ENCODE measurements around the gene RND1.
A peak's percentile ranks its signal among the peaks of the same experiment; 100 is the strongest.
"Not testable (repeated sequence)": the region's sequence is repeated elsewhere in the genome, so short reads cannot be mapped to it uniquely, and the experiment has no call there.

Gene RND1

GRCh38 chr12:48865281-48866051 is at the start of gene RND1:
RND1 (minus strand) TSS chr12:48865870; CDS start chr12:48865767, 103 bp downstream.
- H3K9ac ChIP-seq (ENCODE audit: low read depth in 1 of 2, low read length in 2 of 2): peak within 1 kb of the TSS; percentile 56 to 67
- H3K27ac ChIP-seq (ENCODE audit: low read depth in 2 of 2, low read length in 2 of 2): peak within 1 kb of the TSS; percentile 48 to 62
- H3K4me3 ChIP-seq (ENCODE audit: low read length in 2 of 2): peak within 1 kb of the TSS; percentile 73 to 82

GRCh38 chr12:48910196-48910595 is 44.5 kb upstream of the RND1 start:
- H3K27ac ChIP-seq (ENCODE audit: low read depth in 2 of 2, low read length in 2 of 2): no peak overlapping the region
- no peak overlapping the region for H3K9ac ChIP-seq (ENCODE audit: low read depth in 1 of 2, low read length in 2 of 2)
- no peaks in the 10 kb centered on the region for H3K4me1 ChIP-seq (ENCODE audit: control insufficient read depth in 2 of 2, insufficient read depth in 2 of 2, low read length in 2 of 2)

More at GRCh38 chr12:48865281-48866051, at the start of gene RND1:
- Histone ChIP-seq H3K4me1 (ENCODE audit: control insufficient read depth in 2 of 2, insufficient read depth in 2 of 2, low read length in 2 of 2) (peaks cover 12 to 14% of the 10 kb centered on the region in 2 donors), H3K27me3 (ENCODE audit: control insufficient read depth in 2 of 2, insufficient read depth in 2 of 2, low read length in 2 of 2) (peaks cover 0 to 4% of the 10 kb centered on the region in 2 donors), H3K9me3 (ENCODE audit: control insufficient read depth in 2 of 2, low read length in 2 of 2) (no peaks in the 10 kb centered on the region), H3K36me3 (ENCODE audit: control insufficient read depth in 2 of 2, insufficient read depth in 2 of 2, low read length in 2 of 2) (peaks cover 0 to 3% of the 10 kb centered on the region in 2 donors)

GRCh38 chr12:48909698-48910097 is 44.0 kb upstream of the RND1 start:
- not testable (repeated sequence) for H3K4me3 ChIP-seq (ENCODE audit: low read length in 2 of 2); H3K27me3 ChIP-seq (ENCODE audit: control insufficient read depth in 2 of 2, insufficient read depth in 2 of 2, low read length in 2 of 2); H3K9ac ChIP-seq (ENCODE audit: low read depth in 1 of 2, low read length in 2 of 2); H3K27ac ChIP-seq (ENCODE audit: low read depth in 2 of 2, low read length in 2 of 2); H3K9me3 ChIP-seq (ENCODE audit: control insufficient read depth in 2 of 2, low read length in 2 of 2); H3K4me1 ChIP-seq (ENCODE audit: control insufficient read depth in 2 of 2, insufficient read depth in 2 of 2, low read length in 2 of 2); H3K36me3 ChIP-seq (ENCODE audit: control insufficient read depth in 2 of 2, insufficient read depth in 2 of 2, low read length in 2 of 2)

More at GRCh38 chr12:48910196-48910595, 44.5 kb upstream of the RND1 start:
- Histone ChIP-seq H3K9me3 (ENCODE audit: control insufficient read depth in 2 of 2, low read length in 2 of 2) (no peaks in the 10 kb centered on the region), H3K27me3 (ENCODE audit: control insufficient read depth in 2 of 2, insufficient read depth in 2 of 2, low read length in 2 of 2) (no peaks in the 10 kb centered on the region), H3K4me3 (ENCODE audit: low read length in 2 of 2) (no peak overlapping the region), H3K36me3 (ENCODE audit: control insufficient read depth in 2 of 2, insufficient read depth in 2 of 2, low read length in 2 of 2) (no peaks in the 10 kb centered on the region)

- Histone ChIP-seq H3K9me3 (ENCODE audit: control insufficient read depth in 2 of 2, low read length in 2 of 2) (no peaks in the 10 kb centered on the region), H3K36me3 (ENCODE audit: control insufficient read depth in 2 of 2, insufficient read depth in 2 of 2, low read length in 2 of 2) (no peaks in the 10 kb centered on the region), H3K4me1 (ENCODE audit: control insufficient read depth in 2 of 2, insufficient read depth in 2 of 2, low read length in 2 of 2) (peaks cover 0 to 3% of the 10 kb centered on the region in 2 donors), H3K27ac (ENCODE audit: low read depth in 2 of 2, low read length in 2 of 2) (no peak overlapping the region), H3K27me3 (ENCODE audit: control insufficient read depth in 2 of 2, insufficient read depth in 2 of 2, low read length in 2 of 2) (no peaks in the 10 kb centered on the region), H3K4me3 (ENCODE audit: low read length in 2 of 2) (no peak overlapping the region), H3K9ac (ENCODE audit: low read depth in 1 of 2, low read length in 2 of 2) (no peak overlapping the region)
Measured at GRCh38 chr12:48907245-48907644, 41.6 kb upstream of the RND1 start.

GRCh38 chr12:48903982-48904411 is 38.3 kb upstream of the RND1 start:
- Histone ChIP-seq H3K27me3 (ENCODE audit: control insufficient read depth in 2 of 2, insufficient read depth in 2 of 2, low read length in 2 of 2) (no peaks in the 10 kb centered on the region), H3K36me3 (ENCODE audit: control insufficient read depth in 2 of 2, insufficient read depth in 2 of 2, low read length in 2 of 2) (no peaks in the 10 kb centered on the region), H3K4me3 (ENCODE audit: low read length in 2 of 2) (peak overlapping the region in 1 of 2 donors; percentile 63), H3K27ac (ENCODE audit: low read depth in 2 of 2, low read length in 2 of 2) (no peak overlapping the region), H3K9ac (ENCODE audit: low read depth in 1 of 2, low read length in 2 of 2) (peak overlapping the region in 1 of 2 donors; percentile 14), H3K9me3 (ENCODE audit: control insufficient read depth in 2 of 2, low read length in 2 of 2) (no peaks in the 10 kb centered on the region), H3K4me1 (ENCODE audit: control insufficient read depth in 2 of 2, insufficient read depth in 2 of 2, low read length in 2 of 2) (peaks cover 0 to 3% of the 10 kb centered on the region in 2 donors)

GRCh38 chr12:48903363-48903981 is 37.8 kb upstream of the RND1 start:
- peaks cover 0 to 3% of the 10 kb centered on the region in 2 donors for H3K4me1 ChIP-seq (ENCODE audit: control insufficient read depth in 2 of 2, insufficient read depth in 2 of 2, low read length in 2 of 2)
- H3K27me3 ChIP-seq (ENCODE audit: control insufficient read depth in 2 of 2, insufficient read depth in 2 of 2, low read length in 2 of 2): no peaks in the 10 kb centered on the region
- H3K9me3 ChIP-seq (ENCODE audit: control insufficient read depth in 2 of 2, low read length in 2 of 2): no peaks in the 10 kb centered on the region
- H3K9ac ChIP-seq (ENCODE audit: low read depth in 1 of 2, low read length in 2 of 2): no peak overlapping the region
- H3K27ac ChIP-seq (ENCODE audit: low read depth in 2 of 2, low read length in 2 of 2): no peak overlapping the region
- no peak overlapping the region for H3K4me3 ChIP-seq (ENCODE audit: low read length in 2 of 2)
- H3K36me3 ChIP-seq (ENCODE audit: control insufficient read depth in 2 of 2, insufficient read depth in 2 of 2, low read length in 2 of 2): no peaks in the 10 kb centered on the region

- H3K4me3 ChIP-seq (ENCODE audit: low read length in 2 of 2): no peak overlapping the region
- peaks cover 0 to 3% of the 10 kb centered on the region in 2 donors for H3K4me1 ChIP-seq (ENCODE audit: control insufficient read depth in 2 of 2, insufficient read depth in 2 of 2, low read length in 2 of 2)
- H3K36me3 ChIP-seq (ENCODE audit: control insufficient read depth in 2 of 2, insufficient read depth in 2 of 2, low read length in 2 of 2): no peaks in the 10 kb centered on the region
- no peak overlapping the region for H3K9ac ChIP-seq (ENCODE audit: low read depth in 1 of 2, low read length in 2 of 2)
- H3K27me3 ChIP-seq (ENCODE audit: control insufficient read depth in 2 of 2, insufficient read depth in 2 of 2, low read length in 2 of 2): no peaks in the 10 kb centered on the region
- no peaks in the 10 kb centered on the region for H3K9me3 ChIP-seq (ENCODE audit: control insufficient read depth in 2 of 2, low read length in 2 of 2)
- no peak overlapping the region for H3K27ac ChIP-seq (ENCODE audit: low read depth in 2 of 2, low read length in 2 of 2)
Measured at GRCh38 chr12:48901278-48901677, 35.6 kb upstream of the RND1 start.

GRCh38 chr12:48899651-48900050 is 34.0 kb upstream of the RND1 start:
- Histone ChIP-seq H3K27me3 (ENCODE audit: control insufficient read depth in 2 of 2, insufficient read depth in 2 of 2, low read length in 2 of 2) (no peaks in the 10 kb centered on the region), H3K9me3 (ENCODE audit: control insufficient read depth in 2 of 2, low read length in 2 of 2) (no peaks in the 10 kb centered on the region), H3K4me1 (ENCODE audit: control insufficient read depth in 2 of 2, insufficient read depth in 2 of 2, low read length in 2 of 2) (peaks cover 0 to 3% of the 10 kb centered on the region in 2 donors), H3K36me3 (ENCODE audit: control insufficient read depth in 2 of 2, insufficient read depth in 2 of 2, low read length in 2 of 2) (no peaks in the 10 kb centered on the region), H3K4me3 (ENCODE audit: low read length in 2 of 2) (no peak overlapping the region), H3K27ac (ENCODE audit: low read depth in 2 of 2, low read length in 2 of 2) (no peak overlapping the region), H3K9ac (ENCODE audit: low read depth in 1 of 2, low read length in 2 of 2) (no peak overlapping the region)

- H3K36me3 ChIP-seq (ENCODE audit: control insufficient read depth in 2 of 2, insufficient read depth in 2 of 2, low read length in 2 of 2): no peaks in the 10 kb centered on the region
- no peaks in the 10 kb centered on the region for H3K9me3 ChIP-seq (ENCODE audit: control insufficient read depth in 2 of 2, low read length in 2 of 2)
- peaks cover 5 to 8% of the 10 kb centered on the region in 2 donors for H3K27me3 ChIP-seq (ENCODE audit: control insufficient read depth in 2 of 2, insufficient read depth in 2 of 2, low read length in 2 of 2)
- no peak overlapping the region for H3K27ac ChIP-seq (ENCODE audit: low read depth in 2 of 2, low read length in 2 of 2)
- peaks cover 3 to 4% of the 10 kb centered on the region in 2 donors for H3K4me1 ChIP-seq (ENCODE audit: control insufficient read depth in 2 of 2, insufficient read depth in 2 of 2, low read length in 2 of 2)
- no peak overlapping the region for H3K4me3 ChIP-seq (ENCODE audit: low read length in 2 of 2)
- no peak overlapping the region for H3K9ac ChIP-seq (ENCODE audit: low read depth in 1 of 2, low read length in 2 of 2)
Measured at GRCh38 chr12:48894271-48894670, 28.6 kb upstream of the RND1 start.

GRCh38 chr12:48890657-48891418 is 25.2 kb upstream of the RND1 start:
- Histone ChIP-seq H3K9me3 (ENCODE audit: control insufficient read depth in 2 of 2, low read length in 2 of 2) (no peaks in the 10 kb centered on the region), H3K36me3 (ENCODE audit: control insufficient read depth in 2 of 2, insufficient read depth in 2 of 2, low read length in 2 of 2) (no peaks in the 10 kb centered on the region), H3K4me1 (ENCODE audit: control insufficient read depth in 2 of 2, insufficient read depth in 2 of 2, low read length in 2 of 2) (peaks cover 3 to 4% of the 10 kb centered on the region in 2 donors), H3K9ac (ENCODE audit: low read depth in 1 of 2, low read length in 2 of 2) (no peak overlapping the region), H3K4me3 (ENCODE audit: low read length in 2 of 2) (peak overlapping the region in 1 of 2 donors; percentile 24), H3K27me3 (ENCODE audit: control insufficient read depth in 2 of 2, insufficient read depth in 2 of 2, low read length in 2 of 2) (peaks cover 5 to 8% of the 10 kb centered on the region in 2 donors), H3K27ac (ENCODE audit: low read depth in 2 of 2, low read length in 2 of 2) (no peak overlapping the region)
